Panc1 (cell line): Measurements from ENCODE around the gene RADIL. TPM values are rescaled to one million over a fixed set of nuclear protein-coding genes. Genes with fewer than 3 reads are reported as not detected.

ENCODE experiments used
- ATAC-seq: fragments of 200-7000 bp; cut with Tn5 transposase; 2 replicates; pipeline ENCODE4 v1.9.1; 2020; ENCODE audit warnings: mild to moderate bottlenecking, moderate library complexity
- BruUV-seq: library from RNA; stranded (reverse); fragments of 400-500 nt; replicated peaks from 2 replicates; lab custom pipeline; 2021; lab: Mats Ljungman, UMichigan
- CTCF ChIA-PET: fragments of 300-600 bp; sonication (Branson Sonifier 250); formaldehyde crosslinking; loops from one replicate; lab custom pipeline; 2022; ENCODE audit warnings: antibody characterized with exemption; lab: Charles Lee
- POLR2A ChIA-PET: fragments of 300-600 bp; sonication (Branson Sonifier 250); formaldehyde crosslinking; loops from one replicate; lab custom pipeline; 2022; ENCODE audit warnings: antibody characterized with exemption; lab: Charles Lee
- DNase-seq: peaks from one replicate; pipeline ENCODE4 v3.0.0-alpha.2; 2010; ENCODE audit warnings: low read depth, low spot score
- H3K27ac ChIP-seq: 2 replicates; pipeline ENCODE4 v1.5.1; 2011; ENCODE audit warnings: mild to moderate bottlenecking, low read length, inconsistent platforms
- H3K27me3 ChIP-seq: fragments of 200-500 bp; sonication (Bioruptor generic); 2 replicates; pipeline ENCODE4 v1.6.0; 2014; ENCODE audit warnings: low read length, inconsistent platforms; ENCODE audit not compliant: control insufficient read depth, insufficient read depth
- H3K36me3 ChIP-seq: fragments of 200-500 bp; sonication (Bioruptor generic); 2 replicates; pipeline ENCODE4 v1.5.1; 2014; ENCODE audit warnings: inconsistent platforms, mild to moderate bottlenecking, low read length, moderate library complexity; ENCODE audit not compliant: control insufficient read depth, insufficient read depth
- H3K4me1 ChIP-seq: 2 replicates; pipeline ENCODE4 v1.5.1; 2011; ENCODE audit warnings: inconsistent platforms, mild to moderate bottlenecking, low read length, moderate library complexity; ENCODE audit not compliant: control insufficient read depth, insufficient read depth
- H3K4me3 ChIP-seq, 2 experiments: 2 replicates each; pipeline ENCODE4 v1.5.1; 2011 to 2012; ENCODE audit warnings: low read depth in 2 of 2, low read length in 2 of 2, mild to moderate bottlenecking in 2 of 2, inconsistent platforms in 1 of 2, moderate library complexity in 1 of 2
- H3K9me3 ChIP-seq: fragments of 200-500 bp; sonication (Bioruptor generic); 2 replicates; pipeline ENCODE4 v1.5.1; 2014; ENCODE audit warnings: low read depth, mild to moderate bottlenecking, inconsistent platforms, low read length, moderate library complexity; ENCODE audit not compliant: control insufficient read depth, insufficient read depth
- POLR2AphosphoS5 ChIP-seq: IDR thresholded peaks from 2 replicates; pipeline ENCODE4 v1.6.1; 2012; ENCODE audit warnings: mild to moderate bottlenecking, low read depth, low read length, moderate library complexity
- REST ChIP-seq, 2 experiments: IDR thresholded peaks; 2 replicates each; pipeline ENCODE4 v1.6.1; 2011 to 2012; ENCODE audit warnings: low read depth in 2 of 2, control low read depth in 1 of 2, low read length in 1 of 2, mild to moderate bottlenecking in 1 of 2, moderate library complexity in 1 of 2; ENCODE audit not compliant: insufficient read depth in 1 of 2
- SIN3A ChIP-seq: IDR thresholded peaks from 2 replicates; pipeline ENCODE4 v1.6.1; 2012; ENCODE audit warnings: low read depth, mild to moderate bottlenecking, low read length, moderate library complexity, borderline replicate concordance; ENCODE audit not compliant: insufficient read depth
- TCF7L2 ChIP-seq: IDR thresholded peaks from 2 replicates; pipeline ENCODE4 v1.6.1; 2011; ENCODE audit warnings: mild to moderate bottlenecking, low read depth, low read length, inconsistent platforms
- in situ Hi-C: cut with HindIII; loops from 2 replicates; pipeline ENCODE4 v1.10.0; 2016; ENCODE audit warnings: low sequenced_read_pairs, low pct_unique_long_range_greater_than_20kb
- intact Hi-C: fragments of 100-400 bp; cut with micrococcal nuclease; formaldehyde crosslinking; loops from one replicate; pipeline ENCODE4 v1.10.0; 2022; ENCODE audit not compliant: unreplicated experiment
- total RNA-seq: library from RNA; stranded (reverse); gene quantifications from one replicate; pipeline ENCODE4 v1.2.1, GENCODE V29; 2021; ENCODE audit not compliant: unreplicated experiment
- TF ChIP-seq, protein P1 (sequence below): fragments of 450-650 bp; IDR thresholded peaks from 2 replicates; pipeline ENCODE4 v1.5.1; 2017; ENCODE audit warnings: mild to moderate bottlenecking

RADIL gene
- total RNA-seq, 1 experiment from 2014 or later = 1.3 TPM

DNA sequence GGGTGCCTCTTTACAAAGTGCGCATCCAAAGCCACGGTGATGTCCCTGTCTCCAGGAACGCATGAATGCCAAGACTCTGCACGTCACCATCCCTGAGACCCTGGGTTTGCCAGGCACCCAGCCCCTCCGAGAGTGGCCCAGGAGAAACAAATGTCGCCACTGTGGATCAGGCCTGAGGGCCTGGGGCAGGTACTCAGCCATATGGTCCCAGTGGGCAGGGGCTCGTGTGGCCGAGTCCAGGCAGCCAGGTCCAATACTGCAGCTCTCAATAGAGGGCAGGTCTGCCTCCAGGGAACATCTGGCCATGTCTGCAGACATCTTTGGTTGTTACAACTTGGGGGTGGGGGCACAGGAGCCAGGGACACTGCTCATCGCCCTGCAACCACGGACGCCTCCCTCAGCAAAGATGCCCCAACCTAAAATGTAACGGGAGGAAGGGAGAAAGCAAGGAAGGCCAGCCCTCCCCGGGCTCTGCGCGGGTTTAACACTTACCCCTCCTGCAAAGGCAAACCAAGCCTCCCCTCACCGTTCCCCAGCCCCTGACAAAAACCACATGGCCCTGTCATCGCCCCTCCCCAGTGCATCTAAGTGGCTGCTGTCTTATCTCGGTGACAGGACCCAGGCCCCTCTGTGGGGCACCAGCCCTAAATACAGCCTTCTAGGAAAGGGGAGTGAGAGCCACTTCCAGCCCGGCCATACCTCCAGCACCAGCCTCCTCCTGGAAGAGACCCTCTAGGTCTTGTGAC is 11.4 kb downstream of the RADIL start:
- TF ChIP-seq TCF7L2 (no peak), POLR2AphosphoS5 (no peak), REST (IDR thresholded peaks at IDR 0.05; ENCODE audit: insufficient read depth in 1 of 2, low read depth in 2 of 2, low read length in 1 of 2) (no peak), SIN3A (no peak)
- TF ChIP-seq, protein P1, sequence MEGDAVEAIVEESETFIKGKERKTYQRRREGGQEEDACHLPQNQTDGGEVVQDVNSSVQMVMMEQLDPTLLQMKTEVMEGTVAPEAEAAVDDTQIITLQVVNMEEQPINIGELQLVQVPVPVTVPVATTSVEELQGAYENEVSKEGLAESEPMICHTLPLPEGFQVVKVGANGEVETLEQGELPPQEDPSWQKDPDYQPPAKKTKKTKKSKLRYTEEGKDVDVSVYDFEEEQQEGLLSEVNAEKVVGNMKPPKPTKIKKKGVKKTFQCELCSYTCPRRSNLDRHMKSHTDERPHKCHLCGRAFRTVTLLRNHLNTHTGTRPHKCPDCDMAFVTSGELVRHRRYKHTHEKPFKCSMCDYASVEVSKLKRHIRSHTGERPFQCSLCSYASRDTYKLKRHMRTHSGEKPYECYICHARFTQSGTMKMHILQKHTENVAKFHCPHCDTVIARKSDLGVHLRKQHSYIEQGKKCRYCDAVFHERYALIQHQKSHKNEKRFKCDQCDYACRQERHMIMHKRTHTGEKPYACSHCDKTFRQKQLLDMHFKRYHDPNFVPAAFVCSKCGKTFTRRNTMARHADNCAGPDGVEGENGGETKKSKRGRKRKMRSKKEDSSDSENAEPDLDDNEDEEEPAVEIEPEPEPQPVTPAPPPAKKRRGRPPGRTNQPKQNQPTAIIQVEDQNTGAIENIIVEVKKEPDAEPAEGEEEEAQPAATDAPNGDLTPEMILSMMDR = no peak
- ATAC-seq (no peak), DNase-seq (no peak)
- Histone ChIP-seq H3K27ac (no peak overlapping the region), H3K27me3 (no peaks in the 10 kb centered on the region), H3K4me3 (no peak overlapping the region), H3K4me1 (no peaks in the 10 kb centered on the region), H3K36me3 (no peaks in the 10 kb centered on the region), H3K9me3 (no peaks in the 10 kb centered on the region)
- in situ Hi-C loops = no loop called here
- POLR2A ChIA-PET = no interaction called here
- no TSS peak for BruUV-seq
- intact Hi-C loops = no loop called here
- CTCF ChIA-PET = no interaction called here

DNA sequence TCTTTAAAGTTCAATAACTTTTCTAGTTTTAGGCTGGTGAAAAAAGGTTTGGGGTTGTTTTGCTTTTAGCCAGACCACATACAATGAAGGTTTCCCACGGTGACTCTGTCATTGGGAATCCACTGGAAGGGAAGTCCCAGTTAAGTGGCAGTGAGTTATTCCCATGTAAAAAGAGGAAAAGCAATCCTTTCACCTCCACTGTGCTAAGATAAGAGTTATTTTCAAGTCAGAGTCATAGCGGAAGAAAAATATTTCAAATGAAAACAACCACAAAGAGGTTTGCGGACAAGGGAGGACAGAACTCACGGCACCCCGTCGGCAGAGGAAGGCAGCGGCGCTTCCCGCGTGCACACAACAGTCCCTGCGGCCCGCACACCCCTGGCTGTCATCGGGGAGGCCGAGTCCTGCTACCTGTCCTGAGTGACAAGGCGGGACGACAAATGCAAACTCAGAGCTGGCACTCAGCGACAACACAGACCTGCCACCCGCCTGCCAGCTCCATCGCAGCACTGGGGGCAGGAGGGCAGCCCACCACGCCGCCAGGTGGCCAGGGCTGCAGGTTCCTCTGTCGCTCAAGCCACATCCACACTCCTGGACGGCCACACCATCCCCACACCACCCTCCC is 12.3 kb downstream of the RADIL start:
- ChIA-PET POLR2A (no interaction called here), CTCF (no interaction called here)
- Histone ChIP-seq H3K36me3 (no peaks in the 10 kb centered on the region), H3K9me3 (no peaks in the 10 kb centered on the region), H3K27me3 (no peaks in the 10 kb centered on the region), H3K4me3 (no peak overlapping the region), H3K4me1 (no peaks in the 10 kb centered on the region), H3K27ac (no peak overlapping the region)
- TF ChIP-seq POLR2AphosphoS5 = no peak
- TF ChIP-seq, protein P1 = no peak
- no peak for TF ChIP-seq SIN3A
- no peak for TF ChIP-seq TCF7L2
- TF ChIP-seq REST (IDR thresholded peaks at IDR 0.05; ENCODE audit: insufficient read depth in 1 of 2, low read depth in 2 of 2, low read length in 1 of 2) = no peak
- intact Hi-C loops = no loop called here
- in situ Hi-C loops = no loop called here
- ATAC-seq = 0 out of 2 replicates have a peak, but pooled peaks have one; percentile 36
- no TSS peak for BruUV-seq
- DNase-seq = no peak
